Loucy (cell line): Measurements from ENCODE around the gene RPS6KA4.

Experiments used
- EZH2phosphoT487 ChIP-seq: fragments of 200-600 bp; IDR thresholded peaks from 2 replicates; pipeline ENCODE4 v1.6.1; 2018; ENCODE audit warnings: antibody characterized with exemption, mild to moderate bottlenecking, moderate library complexity, borderline replicate concordance
- TF ChIP-seq, protein P1 (sequence below): fragments of 200-600 bp; sonication (generic); conservative IDR thresholded peaks from 2 replicates; pipeline ENCODE4 v1.5.1; 2014; ENCODE audit warnings: mild to moderate bottlenecking, antibody characterized with exemption, low read length

- TF ChIP-seq, protein P1, sequence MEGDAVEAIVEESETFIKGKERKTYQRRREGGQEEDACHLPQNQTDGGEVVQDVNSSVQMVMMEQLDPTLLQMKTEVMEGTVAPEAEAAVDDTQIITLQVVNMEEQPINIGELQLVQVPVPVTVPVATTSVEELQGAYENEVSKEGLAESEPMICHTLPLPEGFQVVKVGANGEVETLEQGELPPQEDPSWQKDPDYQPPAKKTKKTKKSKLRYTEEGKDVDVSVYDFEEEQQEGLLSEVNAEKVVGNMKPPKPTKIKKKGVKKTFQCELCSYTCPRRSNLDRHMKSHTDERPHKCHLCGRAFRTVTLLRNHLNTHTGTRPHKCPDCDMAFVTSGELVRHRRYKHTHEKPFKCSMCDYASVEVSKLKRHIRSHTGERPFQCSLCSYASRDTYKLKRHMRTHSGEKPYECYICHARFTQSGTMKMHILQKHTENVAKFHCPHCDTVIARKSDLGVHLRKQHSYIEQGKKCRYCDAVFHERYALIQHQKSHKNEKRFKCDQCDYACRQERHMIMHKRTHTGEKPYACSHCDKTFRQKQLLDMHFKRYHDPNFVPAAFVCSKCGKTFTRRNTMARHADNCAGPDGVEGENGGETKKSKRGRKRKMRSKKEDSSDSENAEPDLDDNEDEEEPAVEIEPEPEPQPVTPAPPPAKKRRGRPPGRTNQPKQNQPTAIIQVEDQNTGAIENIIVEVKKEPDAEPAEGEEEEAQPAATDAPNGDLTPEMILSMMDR, result no peak
- no peak for TF ChIP-seq EZH2phosphoT487
Observed at GRCh38 chr11:64358907-64359711, at the start of gene RPS6KA4.
